Measurements from ENCODE around the gene GRIN1. TPM values are rescaled to one million over a fixed set of nuclear protein-coding genes. Genes with fewer than 3 reads are reported as not detected.
A peak's percentile ranks its signal among the peaks of the same experiment; 100 is the strongest.

The GRIN1 gene
- total and polyA plus RNA-seq, 2 of the 13 experiments (the other 11 are each of a cell fraction or from before 2014, with no cell fraction given): 0.13 TPM; not detected in 1

- peak; percentile 89; the same call in 1 of the 2 replicates for TF ChIP-seq CCDC6 (CRISPR knock-in tag; IDR thresholded peaks at IDR 0.05)
- TF ChIP-seq ZNF589 (CRISPR knock-in tag; conservative IDR thresholded peaks at IDR 0.05): peak; percentile 59; the same call in 1 of the 2 replicates
- peak; percentile 70 for TF ChIP-seq SIX4 (CRISPR knock-in tag; IDR thresholded peaks at IDR 0.05)
- TF ChIP-seq MXD4 (CRISPR knock-in tag; IDR thresholded peaks at IDR 0.05): peak; percentile 87
- no peak; the same call in 1 of the 2 replicates for TF ChIP-seq SRY (CRISPR knock-in tag; IDR thresholded peaks at IDR 0.05)
- no peak for TF ChIP-seq FOXA1 (IDR thresholded peaks at IDR 0.05)
- peak; percentile 77 for TF ChIP-seq FOXA1 (CRISPR knock-in tag; IDR thresholded peaks at IDR 0.05)
- TF ChIP-seq ZNF282 (IDR thresholded peaks at IDR 0.05; ENCODE audit: partially characterized antibody): no peak
- no peak for TF ChIP-seq TBX3 (IDR thresholded peaks at IDR 0.05; ENCODE audit: borderline replicate concordance)
- TF ChIP-seq SYNCRIP (IDR thresholded peaks at IDR 0.05; ENCODE audit: insufficient read depth, low read depth, low read length): no peak
- TF ChIP-seq HDAC1 (CRISPR knock-in tag; IDR thresholded peaks at IDR 0.05): peak; percentile 100
- 0 out of 2 replicates have a peak, but pooled peaks have one; percentile 29 for TF ChIP-seq ZNF839 (CRISPR knock-in tag; IDR thresholded peaks at IDR 0.05; ENCODE audit: borderline replicate concordance)
- TF ChIP-seq IRF2 (CRISPR knock-in tag; IDR thresholded peaks at IDR 0.05): peak; percentile 92
- 0 out of 2 replicates have a peak, but pooled peaks have one; percentile 32 for TF ChIP-seq ZNF790 (CRISPR knock-in tag; IDR thresholded peaks at IDR 0.05; ENCODE audit: borderline replicate concordance)
- TF ChIP-seq FOXP4 (CRISPR knock-in tag; IDR thresholded peaks at IDR 0.05): peak; percentile 53; the same call in 1 of the 2 replicates
- no peak for TF ChIP-seq ZSCAN30 (CRISPR knock-in tag; IDR thresholded peaks at IDR 0.05)
- TF ChIP-seq DR1 (CRISPR knock-in tag; IDR thresholded peaks at IDR 0.05): peak; percentile 68; the same call in 1 of the 2 replicates
- TF ChIP-seq DMAP1 (CRISPR knock-in tag; IDR thresholded peaks at IDR 0.05): peak; percentile 76
- TF ChIP-seq PBX3 (CRISPR knock-in tag; IDR thresholded peaks at IDR 0.05; ENCODE audit: borderline replicate concordance): no peak
- peak; percentile 73; the same call in 1 of the 2 replicates for TF ChIP-seq MED13 (CRISPR knock-in tag; IDR thresholded peaks at IDR 0.05)
- no peak for TF ChIP-seq ZNF773 (CRISPR knock-in tag; IDR thresholded peaks at IDR 0.05; ENCODE audit: borderline replicate concordance)
- TF ChIP-seq ZNF572 (CRISPR knock-in tag; IDR thresholded peaks at IDR 0.05): peak; percentile 25; the same call in 1 of the 2 replicates
- TF ChIP-seq ZFP36 (IDR thresholded peaks at IDR 0.05; ENCODE audit: borderline replicate concordance, low read depth, low read length, partially characterized antibody): no peak
- TF ChIP-seq MXD3 (CRISPR knock-in tag; IDR thresholded peaks at IDR 0.05): peak; percentile 85
- TF ChIP-seq YEATS2 (CRISPR knock-in tag; IDR thresholded peaks at IDR 0.05; ENCODE audit: borderline replicate concordance): peak; percentile 98
- no peak for TF ChIP-seq JUNB (CRISPR knock-in tag; IDR thresholded peaks at IDR 0.05; ENCODE audit: borderline replicate concordance)
- no peak for TF ChIP-seq CERS6 (CRISPR knock-in tag; IDR thresholded peaks at IDR 0.05)
Measured at GRCh38 chr9:137188490-137189296, 49.7 kb downstream of the GRIN1 start, which contains the start of the genes ANAPC2 and SSNA1 (continued).

All from HepG2 (cell line).